GM12801 (cell line): ENCODE data around the gene LAIR1.

Experiments
- TF ChIP-seq, protein P1 (sequence below): IDR thresholded peaks from one replicate; pipeline ENCODE4 v1.5.1; 2011; ENCODE audit warnings: control low read depth; ENCODE audit not compliant: insufficient read length; ENCODE audit errors: extremely low read depth

The LAIR1 gene

DNA sequence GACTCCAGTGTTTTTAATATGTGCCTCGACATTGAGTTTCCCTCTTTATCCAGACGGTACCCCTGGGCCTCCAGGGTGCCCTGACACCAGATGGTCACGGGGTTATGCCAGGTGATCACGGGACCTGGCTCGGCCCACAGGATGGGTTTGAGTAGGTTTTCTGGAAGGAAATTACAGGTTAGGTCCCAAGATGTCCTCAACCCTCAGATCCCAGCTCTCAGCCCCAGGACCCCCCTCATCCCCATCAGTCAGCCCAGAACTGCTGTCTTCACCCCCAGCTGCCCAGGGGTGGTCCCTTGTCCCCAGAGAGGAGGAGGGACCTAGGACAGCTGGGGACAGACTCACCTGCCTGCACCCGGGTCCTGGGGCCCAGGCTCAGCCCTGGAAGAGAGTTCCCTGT, 26.2 kb downstream of the LAIR1 start:
- TF ChIP-seq, protein P1, sequence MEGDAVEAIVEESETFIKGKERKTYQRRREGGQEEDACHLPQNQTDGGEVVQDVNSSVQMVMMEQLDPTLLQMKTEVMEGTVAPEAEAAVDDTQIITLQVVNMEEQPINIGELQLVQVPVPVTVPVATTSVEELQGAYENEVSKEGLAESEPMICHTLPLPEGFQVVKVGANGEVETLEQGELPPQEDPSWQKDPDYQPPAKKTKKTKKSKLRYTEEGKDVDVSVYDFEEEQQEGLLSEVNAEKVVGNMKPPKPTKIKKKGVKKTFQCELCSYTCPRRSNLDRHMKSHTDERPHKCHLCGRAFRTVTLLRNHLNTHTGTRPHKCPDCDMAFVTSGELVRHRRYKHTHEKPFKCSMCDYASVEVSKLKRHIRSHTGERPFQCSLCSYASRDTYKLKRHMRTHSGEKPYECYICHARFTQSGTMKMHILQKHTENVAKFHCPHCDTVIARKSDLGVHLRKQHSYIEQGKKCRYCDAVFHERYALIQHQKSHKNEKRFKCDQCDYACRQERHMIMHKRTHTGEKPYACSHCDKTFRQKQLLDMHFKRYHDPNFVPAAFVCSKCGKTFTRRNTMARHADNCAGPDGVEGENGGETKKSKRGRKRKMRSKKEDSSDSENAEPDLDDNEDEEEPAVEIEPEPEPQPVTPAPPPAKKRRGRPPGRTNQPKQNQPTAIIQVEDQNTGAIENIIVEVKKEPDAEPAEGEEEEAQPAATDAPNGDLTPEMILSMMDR: no peak

DNA sequence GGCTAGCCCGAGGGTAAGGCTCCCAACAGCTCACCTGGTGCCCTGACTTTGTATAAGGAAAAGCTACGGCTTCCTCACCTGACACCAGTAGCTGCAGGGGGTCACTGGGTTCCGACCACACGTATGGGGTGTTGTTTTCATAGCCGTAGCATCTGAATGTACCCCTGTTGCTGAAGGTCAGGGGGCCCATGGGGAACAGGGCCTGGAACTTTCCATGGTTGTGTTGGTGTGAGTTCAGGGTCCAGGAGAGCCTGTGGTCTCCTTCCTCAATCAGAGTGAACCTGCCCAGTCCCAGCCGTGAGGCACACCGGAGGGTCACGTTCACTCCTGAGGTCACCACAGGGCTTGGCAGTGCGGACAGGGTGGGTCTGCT, 26.9 kb downstream of the LAIR1 start:
- TF ChIP-seq, protein P1: no peak

DNA sequence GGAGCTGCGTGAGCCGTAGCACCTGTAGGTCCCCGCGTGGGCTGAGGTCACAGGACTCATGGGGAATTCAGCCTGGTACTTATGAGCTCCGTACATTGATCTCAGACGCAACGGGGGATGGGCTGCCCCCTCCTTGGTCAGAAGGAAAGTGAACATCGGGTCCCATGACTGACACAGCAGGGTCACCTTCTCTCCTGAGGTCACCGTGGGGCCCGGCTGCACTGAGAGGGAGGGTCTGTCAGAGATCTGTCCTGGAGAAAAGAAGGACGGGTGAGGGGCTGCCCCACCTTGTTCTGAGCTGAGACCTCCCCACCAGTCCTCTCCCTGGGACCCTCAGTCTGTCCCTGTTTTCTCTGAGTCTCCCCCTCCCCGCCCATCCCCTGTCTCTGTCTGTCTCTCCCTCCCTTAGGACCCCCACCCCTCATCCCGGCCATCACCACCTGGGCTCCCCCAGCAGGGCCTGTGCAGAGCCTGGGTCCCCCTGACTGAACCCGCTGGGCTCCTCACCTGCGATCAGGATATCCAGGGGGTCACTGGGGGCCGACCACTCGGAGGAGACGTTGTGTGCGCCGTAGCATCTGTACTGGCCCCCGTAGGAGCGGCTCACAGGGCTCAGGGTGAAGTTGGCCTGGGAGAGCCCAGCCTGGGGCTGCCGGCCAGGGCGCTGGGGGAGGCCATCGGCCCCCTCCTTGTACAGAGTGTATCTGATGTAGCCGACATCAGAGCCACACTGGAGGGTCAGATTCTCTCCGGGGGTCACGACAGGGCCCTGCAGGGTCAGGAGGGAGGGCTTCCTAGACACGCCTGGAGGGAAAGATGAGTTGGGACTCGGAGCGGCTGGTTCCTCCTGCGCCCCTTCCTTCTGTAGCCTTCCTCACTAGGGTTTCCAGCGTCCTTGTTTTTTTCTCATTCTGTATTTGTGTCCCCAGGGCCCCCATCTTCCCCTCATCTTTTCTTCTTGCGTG, 27.6 kb downstream of the LAIR1 start:
- TF ChIP-seq, protein P1: no peak

DNA sequence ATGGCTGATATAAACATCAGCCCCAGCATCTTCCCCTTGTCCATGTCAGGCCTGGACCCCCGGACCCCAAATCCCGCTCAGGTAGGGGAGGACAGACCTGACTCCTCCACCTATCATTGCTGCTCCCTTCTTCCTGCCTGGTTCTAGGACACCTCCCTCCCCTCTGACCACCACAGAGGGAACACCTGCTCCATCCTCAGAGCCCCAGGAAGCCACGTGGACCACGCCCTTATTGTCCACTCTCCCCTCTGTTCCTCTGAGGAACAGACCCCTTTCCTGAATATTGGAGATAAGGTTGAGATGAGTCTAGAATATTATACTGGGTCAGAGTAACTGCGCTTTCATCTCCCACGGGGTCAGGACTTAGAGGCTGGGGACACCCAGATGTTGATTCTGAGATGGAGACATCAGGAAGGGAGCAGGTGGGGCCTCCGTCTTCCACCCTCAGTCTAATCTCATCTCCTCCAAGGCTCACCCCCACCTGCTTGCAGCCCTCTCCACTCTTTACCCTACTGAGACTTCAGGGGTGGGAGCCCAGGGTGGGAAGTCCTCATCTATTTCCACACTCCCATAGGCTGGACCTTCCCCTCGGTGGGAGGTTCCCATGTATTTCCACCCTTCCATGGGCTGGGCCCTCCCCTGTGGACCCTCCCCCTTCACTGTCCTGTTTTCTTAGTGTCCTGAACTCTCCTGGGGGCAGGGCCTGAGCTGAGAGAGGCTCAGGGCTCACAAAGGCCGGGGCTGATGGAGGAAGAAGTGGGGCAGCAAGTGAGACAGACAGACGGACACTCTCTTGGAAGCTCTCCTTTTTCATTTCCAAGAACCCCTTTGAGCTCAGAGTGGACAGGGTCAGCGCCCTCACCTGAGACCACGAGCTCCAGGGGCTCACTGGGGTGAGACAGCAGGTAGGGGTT, 28.5 kb downstream of the LAIR1 start:
- TF ChIP-seq, protein P1: no peak

DNA sequence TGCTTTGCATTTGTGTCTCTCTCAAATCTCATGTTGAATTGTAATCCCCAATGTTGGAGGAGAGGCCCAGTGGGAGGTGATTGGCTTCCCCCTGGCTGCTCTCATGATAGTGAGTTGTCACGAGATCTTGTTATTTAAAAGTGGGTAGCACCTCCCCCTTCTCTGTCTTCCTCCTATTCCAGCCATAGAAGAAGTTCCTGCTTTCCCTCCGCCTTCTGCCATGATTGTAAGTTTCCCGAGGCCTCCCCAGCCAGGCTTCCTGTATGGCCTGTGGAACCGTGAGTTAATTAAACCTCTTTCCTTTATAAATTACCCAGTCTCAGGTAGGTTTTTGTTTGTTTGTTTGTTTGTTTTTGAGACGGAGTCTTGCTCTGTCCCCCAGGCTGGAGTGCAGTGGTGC, 29.6 kb downstream of the LAIR1 start:
- TF ChIP-seq, protein P1: no peak

DNA sequence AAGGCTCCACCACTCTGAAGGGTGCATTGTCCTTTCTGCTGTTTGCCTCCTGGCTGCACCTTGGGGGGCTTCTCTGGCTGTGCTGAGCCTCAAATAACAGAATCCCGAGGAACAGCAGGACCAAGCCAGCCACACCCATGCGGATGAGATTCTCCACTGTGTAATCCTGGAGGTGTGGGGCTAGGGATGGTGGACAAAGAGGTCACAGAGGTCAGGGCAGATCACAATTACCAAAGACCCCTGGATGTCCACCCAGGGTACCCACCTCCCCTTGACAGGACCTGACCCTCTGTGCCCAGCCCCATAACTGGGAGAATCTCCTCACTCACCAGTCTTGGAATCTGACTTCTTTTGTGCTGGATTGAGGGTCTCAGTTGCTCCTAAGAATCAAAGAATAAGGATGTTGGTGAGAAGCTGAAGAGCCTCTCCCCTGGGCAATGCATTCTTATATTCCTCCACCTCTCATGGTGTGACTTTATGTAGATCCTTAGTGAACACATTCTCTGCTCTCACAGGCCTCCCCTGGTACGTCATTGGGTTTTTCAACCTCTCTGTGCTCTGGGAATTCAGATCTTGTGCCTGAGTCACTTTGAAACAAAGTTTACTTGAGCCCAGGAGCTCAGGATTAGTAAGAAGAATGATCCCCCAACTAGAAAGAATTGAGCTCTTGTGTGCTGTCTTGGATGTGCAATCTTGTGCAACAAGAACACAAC, 31.0 kb downstream of the LAIR1 start:
- TF ChIP-seq, protein P1: no peak

DNA sequence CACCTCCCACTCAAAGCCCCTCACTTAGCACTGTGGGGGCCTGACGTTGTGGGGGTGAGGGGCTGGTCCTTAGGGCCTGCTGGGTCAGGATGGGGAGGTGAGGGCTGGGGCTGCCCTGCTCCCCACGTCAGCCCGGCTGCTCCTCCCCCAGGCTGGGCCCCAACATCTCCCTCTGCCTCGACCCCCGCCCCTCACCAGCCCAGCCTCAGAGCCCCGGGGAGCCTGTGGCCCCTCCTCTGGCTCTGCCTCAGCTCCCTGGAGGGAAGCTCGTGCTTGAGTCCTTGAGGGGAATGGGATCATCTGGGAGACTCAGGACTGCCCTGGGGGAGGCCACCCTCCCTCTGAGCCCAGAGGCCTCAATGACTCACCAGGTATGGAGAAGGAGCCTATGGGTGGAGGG, 32.6 kb downstream of the LAIR1 start:
- TF ChIP-seq, protein P1: no peak
